NT2/D1 (cell line): ENCODE measurements around the gene LAMC2.

Source experiments
- DNase-seq: peaks from one replicate; pipeline ENCODE4 v3.0.0-alpha.2; 2011; ENCODE audit warnings: low read depth, low spot score
- H3K27me3 ChIP-seq: 2 replicates; pipeline ENCODE4 v1.6.0; 2011; ENCODE audit warnings: mild to moderate bottlenecking; ENCODE audit not compliant: insufficient read length, insufficient read depth
- H3K36me3 ChIP-seq: 2 replicates; pipeline ENCODE4 v1.6.1; 2011; ENCODE audit warnings: mild to moderate bottlenecking, low read length, mixed read lengths; ENCODE audit not compliant: insufficient read depth, insufficient read length
- H3K4me1 ChIP-seq: 2 replicates; pipeline ENCODE4 v1.5.1; 2011; ENCODE audit not compliant: insufficient read depth, insufficient read length
- H3K4me3 ChIP-seq: 2 replicates; pipeline ENCODE4 v1.5.1; 2011; ENCODE audit warnings: low read depth; ENCODE audit not compliant: insufficient read length
- H3K9ac ChIP-seq: 2 replicates; pipeline ENCODE4 v1.6.0; 2011; ENCODE audit warnings: low read depth; ENCODE audit not compliant: insufficient read length
- H3K9me3 ChIP-seq: 2 replicates; pipeline ENCODE4 v1.5.1; 2011; ENCODE audit warnings: mild to moderate bottlenecking, low read length; ENCODE audit not compliant: insufficient read depth
- SUZ12 ChIP-seq: IDR thresholded peaks from 2 replicates; pipeline ENCODE4 v1.6.1; 2011; ENCODE audit not compliant: insufficient read length, insufficient read depth; ENCODE audit errors: extremely low read depth
- YY1 ChIP-seq: IDR thresholded peaks from 2 replicates; pipeline ENCODE4 v1.6.1; 2011; ENCODE audit not compliant: insufficient read length, insufficient read depth
- ZNF274 ChIP-seq: IDR thresholded peaks from 2 replicates; pipeline ENCODE4 v1.6.1; 2011; ENCODE audit warnings: mild to moderate bottlenecking, low read depth, low read length

LAMC2 gene

DNA sequence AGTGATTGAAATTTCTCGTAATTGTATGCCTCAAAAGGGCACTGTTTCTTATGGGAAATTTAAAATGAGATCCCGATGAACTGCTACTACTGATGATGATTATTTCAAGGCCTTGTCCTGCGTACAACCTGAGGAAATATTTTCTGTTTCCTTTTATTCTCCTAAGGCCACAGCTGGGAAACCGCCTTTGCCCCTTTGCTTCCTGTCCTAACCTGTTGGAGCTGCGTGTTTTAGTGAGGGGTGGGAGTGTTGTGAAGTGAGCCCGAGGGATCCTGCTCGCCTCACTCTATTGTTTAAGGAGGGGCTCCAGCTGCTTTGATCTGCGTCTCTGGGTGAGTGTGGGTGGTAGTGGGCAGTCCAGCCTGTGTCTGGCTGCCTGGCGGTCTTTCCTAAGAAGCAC is 14.4 kb downstream of the LAMC2 start:
- no peak overlapping the region for H3K4me3 ChIP-seq
- H3K9ac ChIP-seq, result peak overlapping the region; percentile 33
- no peaks in the 10 kb centered on the region for H3K36me3 ChIP-seq
- H3K9me3 ChIP-seq, result no peaks in the 10 kb centered on the region
- no peaks in the 10 kb centered on the region for H3K27me3 ChIP-seq
- no peak for TF ChIP-seq YY1
- no peak for DNase-seq
- H3K4me1 ChIP-seq, result peaks cover 6% of the 10 kb centered on the region

DNA sequence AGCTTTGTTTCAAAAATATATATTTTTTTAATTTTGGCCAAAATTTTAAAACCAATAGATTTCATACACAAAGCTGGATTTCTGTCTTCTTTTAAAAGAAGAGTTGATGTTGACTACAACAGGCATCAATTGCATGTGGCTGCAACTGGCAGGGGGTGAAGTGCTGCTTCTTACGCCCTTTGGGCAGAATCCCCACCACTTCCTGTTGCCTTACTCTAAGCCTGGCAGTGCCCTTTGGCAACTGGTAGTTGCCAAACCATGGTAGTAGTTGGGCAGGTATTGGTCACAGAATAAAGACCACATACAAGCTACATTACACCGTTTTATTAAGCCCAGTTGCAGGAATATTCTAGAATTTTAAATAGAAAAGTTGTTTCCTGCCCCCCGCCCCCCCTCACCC is 17.0 kb downstream of the LAMC2 start:
- Histone ChIP-seq H3K4me1 (peaks cover 6% of the 10 kb centered on the region), H3K27me3 (no peaks in the 10 kb centered on the region), H3K9ac (no peak overlapping the region), H3K9me3 (no peaks in the 10 kb centered on the region), H3K36me3 (no peaks in the 10 kb centered on the region), H3K4me3 (no peak overlapping the region)
- TF ChIP-seq ZNF274 (no peak), SUZ12 (no peak), YY1 (no peak)
- DNase-seq, result no peak

GRCh38 chr1:183205196-183205781 is 19.2 kb downstream of the LAMC2 start:
- H3K9ac ChIP-seq, result no peak overlapping the region
- H3K4me1 ChIP-seq, result peaks cover 6% of the 10 kb centered on the region
- no peak overlapping the region for H3K4me3 ChIP-seq
- DNase-seq, result no peak
- H3K36me3 ChIP-seq, result no peaks in the 10 kb centered on the region
- H3K27me3 ChIP-seq, result no peaks in the 10 kb centered on the region
- no peaks in the 10 kb centered on the region for H3K9me3 ChIP-seq
- no peak for TF ChIP-seq SUZ12

- TF ChIP-seq ZNF274, result no peak
- TF ChIP-seq SUZ12, result no peak
- no peak for TF ChIP-seq YY1
Measured at GRCh38 chr1:183206538-183207122, 20.6 kb downstream of the LAMC2 start.

GRCh38 chr1:183209533-183210158 is 23.6 kb downstream of the LAMC2 start:
- Histone ChIP-seq H3K9me3 (no peaks in the 10 kb centered on the region), H3K4me1 (no peaks in the 10 kb centered on the region), H3K27me3 (no peaks in the 10 kb centered on the region), H3K36me3 (no peaks in the 10 kb centered on the region), H3K4me3 (no peak overlapping the region), H3K9ac (no peak overlapping the region)
- TF ChIP-seq ZNF274 (no peak), YY1 (no peak), SUZ12 (no peak)
- DNase-seq, result no peak

More at GRCh38 chr1:183206538-183207122, 20.6 kb downstream of the LAMC2 start:
- Histone ChIP-seq H3K4me3 (no peak overlapping the region), H3K27me3 (no peaks in the 10 kb centered on the region), H3K9me3 (no peaks in the 10 kb centered on the region), H3K9ac (no peak overlapping the region), H3K36me3 (no peaks in the 10 kb centered on the region), H3K4me1 (no peaks in the 10 kb centered on the region)
- no peak for DNase-seq

- H3K9ac ChIP-seq, result no peak overlapping the region
- H3K4me3 ChIP-seq, result no peak overlapping the region
- no peaks in the 10 kb centered on the region for H3K27me3 ChIP-seq
- no peaks in the 10 kb centered on the region for H3K4me1 ChIP-seq
- TF ChIP-seq YY1 (no peak), ZNF274 (no peak), SUZ12 (no peak)
- DNase-seq, result no peak
- H3K36me3 ChIP-seq, result no peaks in the 10 kb centered on the region
- no peaks in the 10 kb centered on the region for H3K9me3 ChIP-seq
Measured at GRCh38 chr1:183210681-183211080, 24.6 kb downstream of the LAMC2 start.

DNA sequence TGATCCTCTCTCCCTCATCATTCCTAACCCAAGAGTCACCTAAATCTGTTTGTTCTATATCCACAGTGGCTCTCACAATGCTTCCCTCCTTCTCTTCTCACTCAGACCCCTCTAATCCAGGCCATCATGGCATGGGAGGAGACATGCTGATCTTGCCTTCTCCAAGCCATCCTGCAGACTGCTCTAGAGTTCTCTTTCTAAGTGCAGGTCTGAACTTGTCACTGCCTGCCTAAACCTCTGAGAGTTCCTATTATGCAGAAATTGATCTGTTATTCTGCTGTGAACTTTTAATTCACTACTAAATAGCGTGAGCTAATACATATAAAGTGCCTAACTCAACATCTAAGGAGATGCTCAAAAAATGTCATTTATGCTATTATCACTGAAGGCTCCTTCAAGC is 26.8 kb downstream of the LAMC2 start:
- no peak overlapping the region for H3K4me3 ChIP-seq
- H3K4me1 ChIP-seq, result peaks cover 5% of the 10 kb centered on the region
- H3K9ac ChIP-seq, result no peak overlapping the region
- no peak for DNase-seq
- no peaks in the 10 kb centered on the region for H3K9me3 ChIP-seq
- no peaks in the 10 kb centered on the region for H3K27me3 ChIP-seq
- TF ChIP-seq ZNF274 (no peak), YY1 (no peak), SUZ12 (no peak)
- H3K36me3 ChIP-seq, result peaks cover 3% of the 10 kb centered on the region
